A549 (cell line): ENCODE data around the gene SCIN. TPM values are rescaled to one million over a fixed set of nuclear protein-coding genes. Genes with fewer than 3 reads are reported as not detected.

Source experiments
- ATAC-seq, 2 experiments: fragments of 200-7000 bp in 1 of 2; fragments of >200 bp in 1 of 2; cut with Nextera tagmentation in 1 of 2; cut with Tn5 transposase in 1 of 2; 3 replicates each; pipeline versions ENCODE4 v1.8.0 to v1.9.1; 2018 to 2020; ENCODE audit warnings: mild to moderate bottlenecking in 1 of 2, moderate library complexity in 1 of 2
- CTCF ChIA-PET: fragments of 300-600 bp; sonication (Branson Sonifier 250); formaldehyde crosslinking; extraction: SDS; loops from one replicate; lab custom pipeline; 2021; ENCODE audit warnings: antibody characterized with exemption, inconsistent platforms; lab: Yijun Ruan, JAX
- POLR2A ChIA-PET: fragments of 350-600 bp; formaldehyde crosslinking; extraction: SDS; loops from one replicate; lab custom pipeline; 2021; ENCODE audit warnings: antibody characterized with exemption, inconsistent platforms; lab: Yijun Ruan, JAX
- DNase-seq, 2 experiments: peaks; one replicate each; pipeline versions ENCODE4 v3.0.0 to v3.0.0-alpha.2; 2011 to 2016; ENCODE audit warnings: low read depth in 1 of 2, low spot score in 1 of 2
- FAIRE-seq: peaks from 2 replicates; lab custom pipeline; 2011; peaks lifted over from hg19 to GRCh38; lab: Jason Lieb, UNC
- H3K27ac ChIP-seq, 2 experiments: fragments of >200 bp; sonication (Bioruptor Twin); formaldehyde crosslinking; 3 replicates each; pipeline ENCODE4 v1.5.1; 2016 to 2017
- H3K4me1 ChIP-seq: fragments of >200 bp; sonication (Bioruptor Twin); formaldehyde crosslinking; 3 replicates; pipeline ENCODE4 v1.6.1; 2016
- H3K4me2 ChIP-seq: fragments of >200 bp; sonication (Bioruptor Twin); formaldehyde crosslinking; 3 replicates; pipeline ENCODE4 v1.6.1; 2016
- H3K4me3 ChIP-seq: fragments of >200 bp; sonication (Bioruptor Twin); formaldehyde crosslinking; 3 replicates; pipeline ENCODE4 v1.5.1; 2016
- H3K9me3 ChIP-seq: fragments of >200 bp; sonication (Bioruptor Twin); formaldehyde crosslinking; 3 replicates; pipeline ENCODE4 v1.6.1; 2016
- ATOH8 ChIP-seq: fragments of 250-450 bp; sonication (Bioruptor Pico); IDR thresholded peaks from 2 replicates; pipeline ENCODE4 v1.5.0; 2020; ENCODE audit warnings: low read depth, mild to moderate bottlenecking, moderate library complexity
- BCL3 ChIP-seq: fragments of >200 bp; sonication (Bioruptor Twin); formaldehyde crosslinking; IDR thresholded peaks from 3 replicates; pipeline ENCODE4 v1.6.1; 2016
- BHLHE40 ChIP-seq: IDR thresholded peaks from 2 replicates; pipeline ENCODE4 v1.6.1; 2012; ENCODE audit warnings: low read depth, low read length, inconsistent platforms
- CHD4 ChIP-seq: fragments of 200-600 bp; sonication (generic); IDR thresholded peaks from 2 replicates; pipeline ENCODE4 v1.6.1; 2016; ENCODE audit warnings: antibody characterized with exemption, mild to moderate bottlenecking, borderline replicate concordance
- CTCF ChIP-seq: fragments of >200 bp; sonication (Bioruptor Twin); formaldehyde crosslinking; IDR thresholded peaks from 3 replicates; pipeline ENCODE4 v1.5.1; 2016
- EP300 ChIP-seq, 2 experiments: fragments of >200 bp; sonication (Bioruptor Twin); formaldehyde crosslinking; IDR thresholded peaks; 2 replicates in 1 of 2; 3 replicates in 1 of 2; pipeline ENCODE4 v1.6.1; 2016 to 2017
- ESRRA ChIP-seq: fragments of 150-350 bp; IDR thresholded peaks from 2 replicates; pipeline ENCODE4 v1.6.1; 2014; ENCODE audit warnings: mild to moderate bottlenecking, low read length, borderline replicate concordance
- FOSL2 ChIP-seq, 2 experiments: fragments of 450-650 bp in 1 of 2; fragments of >200 bp in 1 of 2; sonication (Bioruptor Twin) in 1 of 2; formaldehyde crosslinking; IDR thresholded peaks; 2 replicates each; pipeline versions ENCODE4 v1.5.0 to v1.6.1; 2016 to 2020; ENCODE audit warnings: mild to moderate bottlenecking in 1 of 2, moderate library complexity in 1 of 2
- FOXS1 ChIP-seq: fragments of 250-450 bp; sonication (Bioruptor Pico); IDR thresholded peaks from 2 replicates; pipeline ENCODE4 v1.5.0; 2020; ENCODE audit warnings: mild to moderate bottlenecking, moderate library complexity
- HES2 ChIP-seq: fragments of >200 bp; sonication (Bioruptor Twin); formaldehyde crosslinking; IDR thresholded peaks from 2 replicates; pipeline ENCODE4 v1.6.1; 2016
- HEYL ChIP-seq: fragments of 250-450 bp; sonication (Bioruptor Pico); IDR thresholded peaks from 2 replicates; pipeline ENCODE4 v1.8.0; 2021; ENCODE audit warnings: mild to moderate bottlenecking, moderate library complexity
- HOXB13 ChIP-seq: fragments of 250-450 bp; sonication (Bioruptor Pico); IDR thresholded peaks from 2 replicates; pipeline ENCODE4 v1.5.0; 2020; ENCODE audit warnings: low read depth, mild to moderate bottlenecking, moderate library complexity
- HOXB5 ChIP-seq: fragments of 250-450 bp; sonication (Bioruptor Pico); IDR thresholded peaks from 2 replicates; pipeline ENCODE4 v1.5.0; 2020; ENCODE audit warnings: mild to moderate bottlenecking, moderate library complexity
- JUN ChIP-seq, 2 experiments: fragments of >200 bp; sonication (Bioruptor Twin); formaldehyde crosslinking; IDR thresholded peaks; 2 replicates in 1 of 2; 3 replicates in 1 of 2; pipeline ENCODE4 v1.6.1; 2016 to 2017
- MAX ChIP-seq: IDR thresholded peaks from 2 replicates; pipeline ENCODE4 v1.6.1; 2012
- MYC ChIP-seq: IDR thresholded peaks from 2 replicates; pipeline ENCODE4 v1.6.1; 2012; ENCODE audit warnings: mild to moderate bottlenecking, inconsistent platforms, low read length, improper control_type of control experiment, borderline replicate concordance
- NPAS2 ChIP-seq: fragments of 250-450 bp; sonication (Bioruptor Pico); IDR thresholded peaks from 2 replicates; pipeline ENCODE4 v1.8.0; 2022; ENCODE audit warnings: mild to moderate bottlenecking, moderate library complexity, borderline replicate concordance
- PBX3 ChIP-seq: IDR thresholded peaks from 2 replicates; pipeline ENCODE4 v1.6.1; 2012
- PHF8 ChIP-seq: fragments of 200-600 bp; sonication (generic); IDR thresholded peaks from 2 replicates; pipeline ENCODE4 v1.6.1; 2016; ENCODE audit warnings: low read depth, mild to moderate bottlenecking, antibody characterized with exemption, moderate library complexity, borderline replicate concordance
- POLR2A ChIP-seq: IDR thresholded peaks from 2 replicates; pipeline ENCODE4 v1.6.1; 2012; ENCODE audit warnings: mild to moderate bottlenecking, low read length
- RAD21 ChIP-seq, 2 experiments: fragments of >200 bp in 1 of 2; sonication (Bioruptor Twin) in 1 of 2; formaldehyde crosslinking in 1 of 2; IDR thresholded peaks in 1 of 2; conservative IDR thresholded peaks in 1 of 2; 2 replicates in 1 of 2; 3 replicates in 1 of 2; pipeline ENCODE4 v1.6.1; 2012 to 2018; ENCODE audit warnings: inconsistent platforms in 1 of 2
- RARB ChIP-seq: fragments of 250-450 bp; sonication (Bioruptor Pico); IDR thresholded peaks from 2 replicates; pipeline ENCODE4 v1.8.0; 2021; ENCODE audit warnings: mild to moderate bottlenecking, moderate library complexity
- RCOR1 ChIP-seq: fragments of 150-350 bp; IDR thresholded peaks from 2 replicates; pipeline ENCODE4 v1.6.1; 2014; ENCODE audit warnings: antibody characterized with exemption, low read length, low read depth
- REST ChIP-seq: fragments of 200-600 bp; sonication (generic); IDR thresholded peaks from 2 replicates; pipeline ENCODE4 v1.6.1; 2016; ENCODE audit warnings: antibody characterized with exemption, mild to moderate bottlenecking, moderate library complexity
- SMC3 ChIP-seq: fragments of >200 bp; sonication (Bioruptor Twin); formaldehyde crosslinking; IDR thresholded peaks from 3 replicates; pipeline ENCODE4 v1.6.1; 2018; ENCODE audit warnings: inconsistent platforms
- TFCP2L1 ChIP-seq: fragments of 250-450 bp; sonication (Bioruptor Pico); IDR thresholded peaks from 2 replicates; pipeline ENCODE4 v1.5.0; 2021; ENCODE audit warnings: mild to moderate bottlenecking
- ZNF302 ChIP-seq: fragments of 250-450 bp; sonication (Bioruptor Pico); IDR thresholded peaks from 2 replicates; pipeline ENCODE4 v1.9.0; 2021; ENCODE audit warnings: inconsistent platforms, mild to moderate bottlenecking, moderate library complexity
- ZSCAN20 ChIP-seq: fragments of 250-450 bp; sonication (Bioruptor Pico); IDR thresholded peaks from 2 replicates; pipeline ENCODE4 v1.8.0; 2022; ENCODE audit warnings: mild to moderate bottlenecking, moderate library complexity
- WGBS: methylation state at CpG from one replicate; pipeline ENCODE4 v1.1.6; 2017; ENCODE audit errors: missing lambda C conversion rate; 5-methylcytosine and 5-hydroxymethylcytosine counted together
- polyA plus RNA-seq, 4 experiments: library from polyadenylated mRNA; depleted of rRNA in 3 of 4; stranded (reverse); fragments of >200 nt; fragmentation: RNase III in 1 of 4; extraction: RNeasy Plus Mini Kit Qiagen cat#74134 plus additional on column Dnase treatment in 1 of 4; gene quantifications; 2 replicates in 3 of 4; 3 replicates in 1 of 4; pipeline ENCODE4 v1.2.3, GENCODE V29; 2011 to 2017

SCIN gene
- polyA plus RNA-seq, 2 of the 4 experiments (the other 2 are of a cell fraction), result 0.05 to 0.27 TPM

- peak; percentile 61 for TF ChIP-seq CTCF
- TF ChIP-seq HEYL (CRISPR knock-in tag), result no peak
- no peak for TF ChIP-seq CHD4
These were observed 115.0 kb downstream of the SCIN start (continued) for GRCh38 chr7:12685550-12685949.

GRCh38 chr7:12686234-12686890, 115.8 kb downstream of the SCIN start:
- DNase-seq (peak; percentile 91 to 100), FAIRE-seq (peak; percentile 89), ATAC-seq (peak; percentile 84 to 87)
- Histone ChIP-seq H3K4me3 (peak overlapping the region; percentile 92), H3K4me2 (peak overlapping the region; percentile 93), H3K4me1 (peaks cover 39% of the 10 kb centered on the region; the same call in 2 of the 3 replicates), H3K9me3 (no peaks in the 10 kb centered on the region), H3K27ac (peak overlapping the region; percentile 98 to 99)
- POLR2A ChIA-PET, result interaction anchor here (0.7 to 3.2 kb wide), 25 partner anchors 10 to 1303 kb away, joined by 3 to 43 read pairs (median 6); partner anchors contain the start of gene ETV1
- 1% methylated on average over 29 of the region's 54 CpGs for WGBS
- CTCF ChIA-PET, result interaction anchor here (0.6 to 8.4 kb wide), 112 partner anchors 8 to 593 kb away, joined by 3 to 122 read pairs (median 6); no protein-coding TSS in a partner anchor
- TF ChIP-seq POLR2A (peak; percentile 51), RCOR1 (no peak), EP300 (IDR thresholded peaks at IDR 0.05) (peak in 1 of 2 experiments; percentile 65; a peak in 2 of 5 replicates), PBX3 (0 out of 2 replicates have a peak, but pooled peaks have one; percentile 11), NPAS2 (peak; percentile 82; the same call in 1 of the 2 replicates), ZNF302 (CRISPR knock-in tag) (no peak), ESRRA (no peak), TFCP2L1 (CRISPR knock-in tag) (no peak), RAD21 (conservative IDR thresholded peaks at IDR 0.05 in 1 of 2, IDR thresholded peaks at IDR 0.05 in 1 of 2) (peak; percentile 19 to 38; a peak in 3 of 5 replicates), ATOH8 (no peak), PHF8 (no peak), RARB (CRISPR knock-in tag) (peak; percentile 77; the same call in 1 of the 2 replicates), FOSL2 (IDR thresholded peaks at IDR 0.05) (no peak), FOSL2 (CRISPR knock-in tag; IDR thresholded peaks at IDR 0.05) (peak; percentile 59), ZSCAN20 (no peak), BCL3 (no peak; the same call in 1 of the 3 replicates), MYC (peak; percentile 83; the same call in 1 of the 2 replicates), REST (no peak; the same call in 1 of the 2 replicates), HOXB13 (CRISPR knock-in tag) (no peak), HOXB5 (CRISPR knock-in tag) (peak; percentile 22; the same call in 1 of the 2 replicates), BHLHE40 (peak; percentile 76), JUN (IDR thresholded peaks at IDR 0.05) (peak; percentile 6 to 66; a peak in 4 of 5 replicates), FOXS1 (CRISPR knock-in tag) (0 out of 2 replicates have a peak, but pooled peaks have one; percentile 21), HES2 (no peak), MAX (peak; percentile 95), SMC3 (peak; percentile 46; the same call in 2 of the 3 replicates)
